GM12892 (cell line): ENCODE data around the gene SELENOT.
"Not testable (repeated sequence)": the region's sequence is repeated elsewhere in the genome, so short reads cannot be mapped to it uniquely, and the experiment has no call there.

Source experiments
- DNase-seq: peaks from one replicate; pipeline ENCODE4 v3.0.0; 2011; ENCODE audit not compliant: insufficient read length
- FAIRE-seq: peaks from 2 replicates; lab custom pipeline; 2011; peaks lifted over from hg19 to GRCh38; lab: Jason Lieb, UNC
- POLR2A ChIP-seq: IDR thresholded peaks from 2 replicates; pipeline ENCODE4 v1.6.1; 2011; ENCODE audit warnings: low read depth, low read length, control low read depth
- POLR2AphosphoS5 ChIP-seq: IDR thresholded peaks from 2 replicates; pipeline ENCODE4 v1.6.1; 2011; ENCODE audit warnings: low read depth, low read length, control low read depth
- TAF1 ChIP-seq: IDR thresholded peaks from 2 replicates; pipeline ENCODE4 v1.6.1; 2011; ENCODE audit warnings: low read depth, mild to moderate bottlenecking, control low read depth, low read length, borderline replicate concordance

Gene SELENOT

DNA sequence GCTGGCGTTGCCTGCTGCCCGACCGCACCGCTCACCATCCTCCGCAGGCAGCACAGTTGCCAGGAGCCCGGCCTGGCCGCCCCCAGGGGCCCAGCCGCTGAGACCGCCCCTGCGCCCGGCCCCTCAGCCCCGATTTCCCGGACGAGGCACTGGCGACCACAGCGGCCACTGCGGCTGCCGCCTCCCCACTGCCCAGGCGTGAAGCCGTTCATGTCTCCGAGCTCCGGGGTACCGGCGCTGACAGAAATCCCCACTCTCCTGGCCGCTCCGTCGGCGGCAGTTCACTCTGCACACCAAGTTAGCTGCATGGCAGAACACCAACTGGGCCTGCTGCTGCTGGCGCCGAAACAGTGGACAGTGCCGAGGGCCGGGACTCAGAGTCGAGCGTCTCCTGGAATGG lies 8.5 kb downstream of the SELENOT start:
- no peak for FAIRE-seq
- TF ChIP-seq TAF1 (no peak), POLR2A (no peak), POLR2AphosphoS5 (no peak)
- DNase-seq = no peak

DNA sequence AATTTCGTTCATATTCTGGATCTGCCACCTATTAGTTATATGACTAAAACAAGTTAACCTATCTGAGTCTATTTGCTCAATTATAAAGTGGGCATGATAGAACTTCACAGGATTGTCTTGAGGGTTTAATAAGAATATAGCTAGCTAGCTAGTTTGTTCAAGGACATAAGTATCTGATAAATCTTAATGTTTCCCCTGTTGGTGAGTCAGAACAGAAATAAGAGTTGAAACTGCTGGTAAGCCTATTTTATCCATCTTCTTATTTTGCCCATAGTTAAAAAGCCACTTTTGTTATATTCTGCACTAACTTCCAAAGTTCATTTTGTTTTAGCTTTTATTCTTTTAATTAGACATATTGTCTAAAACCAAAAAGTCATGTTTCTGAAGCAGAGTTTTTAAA lies 9.4 kb downstream of the SELENOT start:
- no peak for DNase-seq
- peak; percentile 38 for FAIRE-seq
- TF ChIP-seq TAF1 = no peak
- no peak for TF ChIP-seq POLR2AphosphoS5
- TF ChIP-seq POLR2A = no peak

DNA sequence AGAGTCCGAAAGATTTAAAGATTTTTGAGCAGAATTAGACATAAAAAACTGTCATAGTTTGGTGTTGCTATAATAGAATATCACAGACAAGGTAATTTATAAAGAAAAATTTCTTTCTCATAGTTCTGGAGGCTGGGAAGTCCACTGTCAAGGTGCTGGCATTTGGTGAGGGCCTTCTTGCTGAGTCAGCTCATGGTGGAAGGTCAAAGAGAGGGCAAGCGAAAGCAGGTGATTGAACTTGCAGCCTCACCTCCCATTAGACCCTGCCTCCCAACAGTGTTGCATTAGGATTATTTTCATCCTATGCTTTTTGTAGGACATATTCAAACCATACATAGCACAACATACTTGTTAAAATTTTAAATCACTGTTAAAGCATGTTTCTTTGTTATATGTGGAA lies 9.9 kb downstream of the SELENOT start:
- FAIRE-seq (no peak), DNase-seq (no peak)
- no peak for TF ChIP-seq TAF1

DNA sequence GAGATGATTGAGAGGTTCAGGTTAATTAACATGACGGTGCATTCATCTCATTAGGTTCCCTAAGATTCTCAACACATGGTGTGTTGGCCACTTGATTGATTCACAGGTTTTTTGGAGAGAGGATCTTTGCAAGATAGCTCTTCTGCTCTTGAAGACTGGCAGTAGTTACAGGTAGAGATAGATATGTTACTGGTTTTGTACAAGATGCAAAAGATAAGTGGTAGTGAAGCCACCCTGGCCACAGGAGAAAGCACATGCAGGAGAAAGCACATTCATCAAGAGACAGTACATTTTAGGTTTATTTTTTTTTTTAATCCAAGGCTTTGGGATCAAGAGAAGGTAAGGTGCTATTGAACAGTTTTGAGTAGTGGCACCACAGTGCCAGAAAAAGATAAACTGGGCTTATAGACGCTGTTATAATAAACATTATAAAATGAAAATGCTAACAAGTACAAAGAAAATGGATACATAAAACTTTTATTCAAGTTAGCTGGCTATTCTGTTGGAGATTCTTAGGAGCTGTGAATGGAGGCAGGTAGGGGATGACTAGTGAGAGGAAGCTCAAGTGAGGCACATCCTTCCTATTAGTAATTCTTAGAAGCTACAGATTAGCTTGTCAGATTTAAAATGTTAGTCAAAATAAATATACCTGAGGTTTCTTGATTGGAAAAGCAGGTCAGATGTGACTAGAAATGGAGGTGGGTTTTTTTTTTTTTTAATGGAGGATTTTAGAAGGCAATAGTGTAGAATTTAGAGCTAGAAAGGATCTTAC lies 10.8 kb downstream of the SELENOT start:
- FAIRE-seq = no peak
- no peak for TF ChIP-seq POLR2AphosphoS5
- TF ChIP-seq POLR2A = no peak
- no peak for TF ChIP-seq TAF1
- no peak for DNase-seq

DNA sequence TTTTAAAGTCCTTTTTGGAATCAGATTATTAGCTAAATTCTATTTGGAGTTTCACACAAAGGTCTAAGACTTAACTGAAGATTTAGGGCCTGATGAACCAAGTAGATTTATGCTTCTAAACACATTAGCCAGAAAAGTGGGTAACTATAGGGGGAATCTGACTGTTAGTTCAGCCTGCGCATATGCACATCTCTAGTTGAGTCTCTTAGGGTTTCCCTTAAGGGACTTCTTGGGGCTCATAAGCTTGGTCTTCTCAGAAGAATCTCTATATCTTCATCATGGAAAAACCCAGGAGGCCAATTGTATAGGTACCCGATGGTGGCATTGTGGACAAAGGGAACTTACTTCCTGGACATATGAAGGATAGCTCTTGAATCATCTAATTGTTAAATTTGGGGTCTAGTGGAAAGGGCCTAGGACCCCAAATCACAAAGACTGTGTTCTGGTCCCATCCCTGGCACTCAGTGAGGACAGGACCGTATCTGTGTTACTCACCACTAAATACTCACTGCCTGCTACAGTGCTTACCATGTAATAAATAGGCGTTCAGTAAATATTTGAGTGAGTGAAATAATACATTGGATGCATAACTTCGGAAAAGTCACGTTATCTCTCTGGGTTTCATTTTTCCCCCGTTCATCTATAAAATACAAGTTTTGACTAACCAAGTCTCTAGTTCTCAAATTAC lies 17.0 kb downstream of the SELENOT start:
- DNase-seq (no peak), FAIRE-seq (peak; percentile 82)
- no peak for TF ChIP-seq POLR2A
- no peak for TF ChIP-seq POLR2AphosphoS5
- no peak for TF ChIP-seq TAF1

DNA sequence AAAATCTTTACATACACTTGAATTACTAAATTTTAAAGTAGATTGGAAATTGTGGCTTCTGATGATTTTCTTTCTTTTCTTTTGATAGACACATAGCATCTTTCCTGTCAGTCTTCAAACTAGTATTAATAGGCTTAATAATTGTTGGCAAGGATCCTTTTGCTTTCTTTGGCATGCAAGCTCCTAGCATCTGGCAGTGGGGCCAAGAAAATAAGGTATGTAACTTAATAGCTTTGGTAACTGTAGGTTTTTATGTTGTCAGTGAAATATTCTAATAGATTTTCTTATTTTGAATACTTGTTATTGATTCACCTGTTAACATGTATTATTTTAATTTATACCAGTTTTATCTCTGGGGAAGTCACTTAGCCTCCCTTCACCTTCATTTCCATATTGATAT lies 19.8 kb downstream of the SELENOT start:
- FAIRE-seq, DNase-seq: not testable (repeated sequence)

DNA sequence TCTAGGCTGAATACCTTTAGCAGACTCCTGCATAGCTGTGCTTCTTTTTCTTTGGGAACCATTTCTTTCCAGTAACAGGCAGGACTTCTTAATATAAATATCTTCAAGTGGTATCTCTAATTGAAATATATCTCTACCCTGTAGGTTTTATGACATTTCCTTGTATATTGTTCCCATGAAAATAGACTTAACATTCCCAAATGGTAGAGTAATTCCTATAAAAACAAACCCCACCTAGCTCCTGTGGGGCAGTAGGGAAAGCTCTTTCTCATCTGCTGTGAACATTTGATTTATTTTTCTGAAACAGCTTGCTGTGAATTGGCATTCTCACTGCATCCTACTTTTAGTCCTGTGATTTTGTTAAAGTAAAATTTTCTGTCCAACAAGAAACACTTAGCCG lies 20.8 kb downstream of the SELENOT start:
- no peak for FAIRE-seq
- DNase-seq = no peak

DNA sequence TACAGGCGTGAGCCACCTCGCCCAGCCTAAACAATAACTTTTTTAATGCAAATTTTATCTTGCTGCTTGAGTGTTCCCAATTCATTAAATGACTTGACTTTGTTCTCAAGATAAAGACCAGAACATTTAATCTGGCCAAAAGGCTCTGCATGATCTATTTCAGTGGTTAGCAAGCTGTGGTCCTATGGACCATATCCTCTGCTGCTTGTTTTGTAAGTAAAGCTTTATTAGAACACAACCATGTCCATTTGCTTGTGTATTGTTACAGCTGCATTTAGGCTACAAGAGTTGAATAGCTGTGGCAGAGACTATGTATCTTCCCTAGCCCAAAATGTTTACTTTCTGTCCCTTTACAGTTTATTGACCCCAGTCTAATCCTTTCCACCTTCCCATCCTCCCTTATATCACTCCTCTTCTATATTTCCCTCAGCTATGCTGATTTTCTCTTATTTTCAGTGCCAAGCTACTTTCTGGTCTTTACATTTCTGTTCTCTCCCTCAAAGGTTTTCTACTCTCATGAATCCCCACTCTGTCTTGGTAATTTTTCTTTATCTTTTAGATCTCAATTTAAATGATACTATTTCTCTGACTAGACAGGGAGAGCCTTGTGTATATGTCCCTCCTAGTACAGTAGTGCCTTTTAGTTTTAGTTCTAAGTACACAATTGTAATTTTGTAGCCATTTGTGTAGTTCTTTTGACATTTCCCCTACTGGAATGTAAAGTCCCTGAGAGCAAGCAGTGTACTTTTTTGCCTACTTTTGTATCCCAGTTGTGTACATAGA lies 23.2 kb downstream of the SELENOT start:
- DNase-seq (no peak), FAIRE-seq (no peak)
- TF ChIP-seq TAF1 = no peak
- TF ChIP-seq POLR2A = no peak
- TF ChIP-seq POLR2AphosphoS5 = no peak

More for the DNA sequence above, 20.8 kb downstream of the SELENOT start:
- TF ChIP-seq TAF1 (no peak), POLR2AphosphoS5 (no peak), POLR2A (no peak)

DNA sequence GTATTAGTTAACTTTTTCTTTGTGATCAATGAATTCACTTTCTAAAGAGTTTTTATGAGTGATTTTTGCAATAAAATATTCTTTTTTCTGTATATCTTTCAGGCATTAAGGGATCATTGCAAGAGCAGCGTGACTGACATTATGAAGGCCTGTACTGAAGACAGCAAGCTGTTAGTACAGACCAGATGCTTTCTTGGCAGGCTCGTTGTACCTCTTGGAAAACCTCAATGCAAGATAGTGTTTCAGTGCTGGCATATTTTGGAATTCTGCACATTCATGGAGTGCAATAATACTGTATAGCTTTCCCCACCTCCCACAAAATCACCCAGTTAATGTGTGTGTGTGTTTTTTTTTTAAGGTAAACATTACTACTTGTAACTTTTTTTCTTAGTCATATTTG lies 24.4 kb downstream of the SELENOT start:
- TF ChIP-seq TAF1 = no peak
- no peak for TF ChIP-seq POLR2AphosphoS5
- TF ChIP-seq POLR2A = no peak
- DNase-seq = no peak
- no peak for FAIRE-seq

DNA sequence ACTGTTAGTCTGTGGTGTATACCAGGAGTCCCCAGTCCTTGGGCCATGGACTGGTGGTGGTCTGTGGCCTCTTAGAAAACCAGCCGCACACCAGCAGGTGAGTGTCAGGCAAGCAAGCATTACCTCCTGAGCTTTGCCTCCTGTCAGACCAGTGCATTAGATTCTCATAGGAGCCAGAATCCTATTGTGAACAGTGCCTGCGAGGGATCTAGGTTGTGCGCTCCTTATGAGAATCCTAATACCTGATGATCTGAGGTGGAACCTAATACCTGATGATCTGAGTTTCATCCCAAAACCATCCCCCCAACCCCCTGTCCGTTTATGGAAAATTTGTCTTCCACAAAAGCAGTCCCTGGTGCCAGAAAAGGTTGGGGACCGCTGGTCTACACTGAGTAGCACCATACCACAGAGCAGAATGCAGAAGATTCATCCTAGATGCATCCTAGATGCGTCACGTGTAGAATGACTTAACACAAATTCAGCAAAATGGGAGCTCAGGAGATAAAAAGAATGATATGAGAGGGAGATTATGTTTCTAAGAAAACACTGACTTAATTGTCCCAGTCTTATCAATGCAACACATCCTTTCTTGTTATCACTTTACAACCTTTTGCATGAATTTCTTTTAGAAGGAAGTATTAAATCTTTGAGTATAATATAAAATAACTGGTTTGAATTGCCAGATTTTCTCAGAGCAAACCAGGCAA lies 28.5 kb downstream of the SELENOT start:
- FAIRE-seq = peak; percentile 42
- TF ChIP-seq TAF1 = no peak
- TF ChIP-seq POLR2AphosphoS5 = peak; percentile 59; the same call in 1 of the 2 replicates
- peak; percentile 25; the same call in 1 of the 2 replicates for TF ChIP-seq POLR2A
- no peak for DNase-seq

DNA sequence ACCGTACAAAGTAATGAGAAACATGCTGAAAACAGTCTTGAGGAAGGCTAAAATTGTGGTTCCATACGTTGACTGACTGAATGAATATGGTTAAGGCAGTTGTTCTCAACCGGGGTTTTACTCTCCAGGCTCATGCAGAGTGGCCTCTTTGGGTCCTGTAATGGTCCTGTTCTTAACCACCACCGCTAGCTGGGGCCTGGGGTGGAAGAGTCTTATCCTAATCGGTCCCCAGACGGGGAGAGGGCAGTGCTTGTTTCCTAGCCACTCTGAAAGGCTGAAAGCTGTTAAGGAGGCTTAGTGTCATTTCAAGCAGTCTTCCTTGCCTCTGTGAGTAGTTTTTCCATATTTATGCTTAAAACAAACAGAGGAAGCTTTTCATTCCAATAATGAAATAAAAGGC lies 32.0 kb downstream of the SELENOT start:
- TF ChIP-seq POLR2AphosphoS5 (no peak), TAF1 (no peak)
- DNase-seq (no peak), FAIRE-seq (no peak)

DNA sequence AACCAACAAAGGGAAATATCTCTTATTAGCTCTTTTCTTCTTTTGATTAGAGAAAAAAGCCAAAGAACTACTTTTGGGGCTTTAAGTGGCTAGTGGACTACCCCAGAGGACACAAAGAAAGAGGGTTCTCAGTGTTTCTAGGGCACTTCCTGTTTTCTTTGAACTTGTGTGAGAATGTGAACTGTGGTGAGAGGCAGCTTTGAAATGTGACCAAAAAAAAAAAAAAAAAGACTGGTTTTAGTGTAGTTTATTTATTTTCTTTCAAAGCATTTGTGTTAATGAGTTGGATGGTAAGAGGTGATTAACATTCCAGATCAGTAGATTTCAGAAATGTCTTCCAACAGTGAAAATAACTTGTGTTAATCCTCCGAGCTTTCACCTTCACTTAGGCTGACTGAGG lies 32.4 kb downstream of the SELENOT start:
- FAIRE-seq = no peak
- no peak for DNase-seq
- TF ChIP-seq POLR2A (no peak), POLR2AphosphoS5 (no peak), TAF1 (no peak)
